Activated CD4-positive, alpha-beta T cell treated with anti-CD3 and anti-CD28 coated beads, Interleukin-2, amount 10 ng/mL, durations not matched to agents 7 days and 5 days (primary cell): Measurements from ENCODE around the gene OR2M2. TPM values are rescaled to one million over a fixed set of nuclear protein-coding genes. Genes with fewer than 3 reads are reported as not detected.

Experiments
- CTCF ChIA-PET: fragments of 350-600 bp; sonication (Branson Sonifier 250); formaldehyde crosslinking; loops from one replicate; lab custom pipeline; 2021; ENCODE audit warnings: antibody characterized with exemption; lab: Charles Lee
- POLR2A ChIA-PET: fragments of 350-600 bp; sonication (Branson Sonifier 250); formaldehyde crosslinking; loops from one replicate; lab custom pipeline; 2021; ENCODE audit warnings: antibody characterized with exemption; lab: Charles Lee
- DNase-seq: peaks from one replicate; pipeline ENCODE4 v3.0.0-alpha.2; 2020
- H3K27ac Mint-ChIP-seq: one replicate; pipeline ENCODE4 v1.8.0; 2021; ENCODE audit warnings: mild to moderate bottlenecking, moderate library complexity, mixed read lengths
- H3K27me3 Mint-ChIP-seq: one replicate; pipeline ENCODE4 v1.8.0; 2021; ENCODE audit warnings: mixed read lengths
- H3K36me3 Mint-ChIP-seq: one replicate; pipeline ENCODE4 v1.8.0; 2021; ENCODE audit warnings: low read depth, mixed read lengths
- H3K4me1 Mint-ChIP-seq: one replicate; pipeline ENCODE4 v1.8.0; 2021; ENCODE audit warnings: mixed read lengths
- H3K4me3 Mint-ChIP-seq: one replicate; pipeline ENCODE4 v1.8.0; 2021; ENCODE audit warnings: mild to moderate bottlenecking, moderate library complexity, mixed read lengths
- H3K9me3 Mint-ChIP-seq: one replicate; pipeline ENCODE4 v1.8.0; 2021; ENCODE audit warnings: mixed read lengths
- total RNA-seq, 2 experiments: library from RNA; stranded (reverse); gene quantifications; one replicate each; pipeline ENCODE4 v1.2.3, GENCODE V29; 2021

OR2M2 gene
- not detected for total RNA-seq

- CTCF ChIA-PET = no interaction called here
- no peak within 1 kb of the TSS for H3K4me3 Mint-ChIP-seq
- no peaks in the 10 kb centered on the region for H3K36me3 Mint-ChIP-seq
- peaks cover 2% of the 10 kb centered on the region for H3K9me3 Mint-ChIP-seq
- H3K4me1 Mint-ChIP-seq = no peaks in the 10 kb centered on the region
- POLR2A ChIA-PET = no interaction called here
- H3K27me3 Mint-ChIP-seq = no peaks in the 10 kb centered on the region
- DNase-seq = no peak
- H3K27ac Mint-ChIP-seq = no peak within 1 kb of the TSS
Observed at GRCh38 chr1:248174521-248174920, at the start of gene OR2M2. Gene OR2M2 (plus strand): TSS chr1:248174821. CDS start chr1:248179986, 5,165 bp downstream.

GRCh38 chr1:248127653-248128052 is 47.0 kb upstream of the OR2M2 start:
- DNase-seq = no peak
- H3K4me3 Mint-ChIP-seq = no peak overlapping the region
- H3K4me1 Mint-ChIP-seq = no peaks in the 10 kb centered on the region
- no peaks in the 10 kb centered on the region for H3K27me3 Mint-ChIP-seq
- H3K36me3 Mint-ChIP-seq = no peaks in the 10 kb centered on the region
- H3K9me3 Mint-ChIP-seq = peaks cover 7% of the 10 kb centered on the region
- CTCF ChIA-PET = no interaction called here
- POLR2A ChIA-PET = no interaction called here
- H3K27ac Mint-ChIP-seq = no peak overlapping the region

GRCh38 chr1:248136811-248137210 is 37.8 kb upstream of the OR2M2 start:
- CTCF ChIA-PET = no interaction called here
- POLR2A ChIA-PET = no interaction called here

DNA sequence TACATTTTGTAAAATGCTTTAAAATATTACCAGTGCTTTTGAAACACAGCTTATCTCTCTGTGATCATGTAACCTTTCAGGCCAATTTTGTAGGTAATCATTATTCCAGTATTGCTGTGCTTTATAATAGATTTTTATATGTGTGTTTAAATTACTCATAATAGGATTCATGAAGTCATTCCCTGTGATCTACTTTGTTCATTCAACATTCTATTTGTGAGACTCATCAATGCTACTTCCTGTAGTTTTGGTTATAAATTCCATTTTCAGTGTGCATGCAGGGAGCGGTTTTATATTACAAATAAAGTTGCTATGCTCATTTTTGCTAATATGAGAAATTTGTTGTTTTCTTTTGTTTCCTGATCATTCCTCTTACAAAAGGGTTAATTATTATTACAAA is 33.8 kb upstream of the OR2M2 start:
- H3K27ac Mint-ChIP-seq = no peak overlapping the region
- H3K9me3 Mint-ChIP-seq = no peaks in the 10 kb centered on the region
- no peaks in the 10 kb centered on the region for H3K4me1 Mint-ChIP-seq
- POLR2A ChIA-PET = no interaction called here
- no peaks in the 10 kb centered on the region for H3K27me3 Mint-ChIP-seq
- CTCF ChIA-PET = no interaction called here
- no peak for DNase-seq
- H3K36me3 Mint-ChIP-seq = no peaks in the 10 kb centered on the region
- no peak overlapping the region for H3K4me3 Mint-ChIP-seq

More at GRCh38 chr1:248136811-248137210, 37.8 kb upstream of the OR2M2 start:
- no peak for DNase-seq
- Mint-ChIP-seq H3K27ac (no peak overlapping the region), H3K27me3 (no peaks in the 10 kb centered on the region), H3K36me3 (no peaks in the 10 kb centered on the region), H3K9me3 (no peaks in the 10 kb centered on the region), H3K4me3 (no peak overlapping the region), H3K4me1 (no peaks in the 10 kb centered on the region)

DNA sequence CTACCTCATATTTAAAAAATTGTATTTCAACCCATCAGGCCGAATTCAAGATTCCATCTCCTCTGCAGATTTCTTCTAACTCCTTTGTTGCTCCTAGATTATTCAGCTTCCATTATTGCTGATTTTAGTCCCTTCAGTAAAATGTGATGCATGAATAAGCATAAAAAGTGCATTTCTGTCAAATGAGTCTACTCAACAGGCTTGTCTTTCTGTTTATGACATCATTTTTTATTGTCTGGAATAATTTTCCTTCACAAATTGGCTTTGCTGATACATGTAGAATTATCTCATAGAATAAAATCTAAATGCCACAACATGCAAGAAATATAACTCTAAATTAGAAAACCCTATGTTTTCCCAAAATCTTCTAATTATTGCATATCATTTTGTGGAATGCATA is 31.3 kb upstream of the OR2M2 start:
- H3K4me1 Mint-ChIP-seq = no peaks in the 10 kb centered on the region
- no peak overlapping the region for H3K4me3 Mint-ChIP-seq
- ChIA-PET POLR2A (no interaction called here), CTCF (no interaction called here)
- no peaks in the 10 kb centered on the region for H3K27me3 Mint-ChIP-seq
- peaks cover 11% of the 10 kb centered on the region for H3K9me3 Mint-ChIP-seq
- H3K27ac Mint-ChIP-seq = no peak overlapping the region
- DNase-seq = no peak
- no peaks in the 10 kb centered on the region for H3K36me3 Mint-ChIP-seq

- no peak within 1 kb of the TSS for H3K27ac Mint-ChIP-seq
- no peak for DNase-seq
- H3K9me3 Mint-ChIP-seq = peaks cover 14% of the 10 kb centered on the region
- POLR2A ChIA-PET = no interaction called here
- H3K4me3 Mint-ChIP-seq = no peak within 1 kb of the TSS
- CTCF ChIA-PET = no interaction called here
- H3K4me1 Mint-ChIP-seq = no peaks in the 10 kb centered on the region
- H3K36me3 Mint-ChIP-seq = no peaks in the 10 kb centered on the region
- H3K27me3 Mint-ChIP-seq = no peaks in the 10 kb centered on the region
Observed at GRCh38 chr1:248144513-248145198, 30.0 kb upstream of the OR2M2 start, which contains the start of gene OR2M5. Gene OR2M5 (plus strand): TSS chr1:248145148. CDS start chr1:248145148, 0 bp downstream.

- Mint-ChIP-seq H3K27ac (no peak overlapping the region), H3K9me3 (peaks cover 8% of the 10 kb centered on the region), H3K4me3 (no peak overlapping the region), H3K36me3 (no peaks in the 10 kb centered on the region), H3K4me1 (no peaks in the 10 kb centered on the region), H3K27me3 (no peaks in the 10 kb centered on the region)
- DNase-seq = no peak
- ChIA-PET CTCF (no interaction called here), POLR2A (no interaction called here)
Observed at GRCh38 chr1:248152056-248152827, 22.4 kb upstream of the OR2M2 start.

DNA sequence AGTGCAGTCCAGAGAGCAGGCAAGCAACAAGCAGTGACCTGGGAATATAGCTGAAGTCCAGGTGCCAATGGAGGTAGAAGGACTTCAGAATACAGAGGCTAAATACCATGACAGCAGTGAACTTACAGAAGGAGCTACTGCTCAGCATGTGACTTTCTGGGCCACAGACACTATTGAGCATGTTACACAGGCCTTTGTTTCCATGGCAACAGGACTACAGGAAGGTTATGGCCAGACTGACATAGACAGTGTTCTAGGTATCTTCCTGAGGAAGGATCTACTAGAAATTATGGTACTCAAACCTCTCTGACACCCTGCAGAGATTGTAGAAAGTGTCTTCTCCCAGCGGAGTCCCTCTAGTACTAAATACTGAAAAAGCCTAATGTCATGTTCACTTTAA is 18.7 kb upstream of the OR2M2 start:
- CTCF ChIA-PET = no interaction called here
- POLR2A ChIA-PET = no interaction called here

DNA sequence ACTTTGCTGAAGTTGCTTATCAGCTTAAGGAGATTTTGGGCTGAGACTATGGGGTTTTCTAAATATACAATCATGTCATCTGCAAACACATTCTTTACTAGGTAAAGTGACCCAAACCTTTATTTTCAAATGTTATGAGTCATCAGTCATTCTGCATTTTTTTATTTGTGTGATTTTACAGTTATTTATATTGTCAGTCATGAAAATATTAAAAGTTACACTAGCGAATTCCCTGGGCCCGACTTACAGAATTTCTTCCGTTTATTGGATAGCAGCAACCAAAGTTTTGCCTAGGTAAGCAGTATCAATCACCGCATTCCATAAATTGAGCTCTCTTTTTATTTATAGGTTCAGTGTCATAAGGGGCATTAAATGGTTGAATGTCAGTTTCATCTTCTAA is 15.9 kb upstream of the OR2M2 start:
- CTCF ChIA-PET = no interaction called here
- Mint-ChIP-seq H3K27ac (no peak overlapping the region), H3K36me3 (no peaks in the 10 kb centered on the region), H3K9me3 (no peaks in the 10 kb centered on the region), H3K4me3 (no peak overlapping the region), H3K4me1 (no peaks in the 10 kb centered on the region), H3K27me3 (no peaks in the 10 kb centered on the region)
- DNase-seq = no peak
- POLR2A ChIA-PET = no interaction called here

More for the DNA sequence above, 18.7 kb upstream of the OR2M2 start:
- Mint-ChIP-seq H3K4me3 (no peak overlapping the region), H3K27ac (no peak overlapping the region), H3K36me3 (no peaks in the 10 kb centered on the region), H3K27me3 (no peaks in the 10 kb centered on the region), H3K9me3 (no peaks in the 10 kb centered on the region), H3K4me1 (no peaks in the 10 kb centered on the region)
- no peak for DNase-seq

DNA sequence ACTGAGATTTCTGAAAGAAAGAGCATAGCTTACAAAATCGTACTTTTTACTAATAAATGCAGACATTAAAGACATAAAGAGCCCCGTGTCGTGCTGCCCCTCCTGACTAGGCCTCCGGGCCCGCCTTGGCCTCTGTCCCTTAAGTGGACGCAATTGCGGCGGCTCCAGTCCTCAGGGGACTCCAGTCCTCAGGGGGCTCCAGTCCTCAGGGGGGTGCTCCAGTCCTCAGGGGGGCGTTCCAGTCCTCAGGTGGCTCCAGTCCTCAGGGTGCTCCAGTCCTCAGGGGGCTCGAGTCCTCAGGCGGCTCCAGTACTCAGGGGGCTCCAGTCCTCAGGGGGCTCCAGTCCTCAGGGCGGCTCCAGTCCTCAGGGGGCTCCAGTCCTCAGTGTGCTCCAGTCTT is 10.6 kb upstream of the OR2M2 start:
- Mint-ChIP-seq H3K4me1 (no peaks in the 10 kb centered on the region), H3K4me3 (no peak overlapping the region), H3K27ac (no peak overlapping the region), H3K36me3 (no peaks in the 10 kb centered on the region), H3K9me3 (peaks cover 5% of the 10 kb centered on the region), H3K27me3 (no peaks in the 10 kb centered on the region)
- ChIA-PET CTCF (no interaction called here), POLR2A (no interaction called here)
- no peak for DNase-seq

DNA sequence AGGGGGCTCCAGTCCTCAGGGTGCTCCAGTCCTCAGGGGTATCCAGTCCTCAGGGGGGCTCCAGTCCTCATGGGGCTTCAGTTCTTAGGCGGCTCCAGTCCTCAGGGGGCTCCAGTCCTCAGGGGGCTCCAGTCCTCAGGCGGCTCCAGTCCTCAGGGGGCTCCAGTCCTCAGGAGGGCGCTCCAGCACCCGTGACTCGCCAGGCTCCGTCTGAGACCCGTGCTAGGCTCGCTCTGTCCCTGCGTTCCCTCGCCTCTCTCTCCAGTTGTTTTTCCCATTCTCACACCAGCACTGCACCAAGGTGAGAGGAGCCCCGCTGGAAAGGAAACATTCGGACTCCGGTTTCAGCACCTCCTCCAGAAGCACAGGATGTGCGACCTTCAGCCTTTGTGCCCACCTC is 9.4 kb upstream of the OR2M2 start:
- no peaks in the 10 kb centered on the region for H3K36me3 Mint-ChIP-seq
- CTCF ChIA-PET = no interaction called here
- no peak overlapping the region for H3K4me3 Mint-ChIP-seq
- H3K27me3 Mint-ChIP-seq = no peaks in the 10 kb centered on the region
- POLR2A ChIA-PET = no interaction called here
- no peak for DNase-seq
- peaks cover 5% of the 10 kb centered on the region for H3K9me3 Mint-ChIP-seq
- H3K27ac Mint-ChIP-seq = no peak overlapping the region
- H3K4me1 Mint-ChIP-seq = no peaks in the 10 kb centered on the region

DNA sequence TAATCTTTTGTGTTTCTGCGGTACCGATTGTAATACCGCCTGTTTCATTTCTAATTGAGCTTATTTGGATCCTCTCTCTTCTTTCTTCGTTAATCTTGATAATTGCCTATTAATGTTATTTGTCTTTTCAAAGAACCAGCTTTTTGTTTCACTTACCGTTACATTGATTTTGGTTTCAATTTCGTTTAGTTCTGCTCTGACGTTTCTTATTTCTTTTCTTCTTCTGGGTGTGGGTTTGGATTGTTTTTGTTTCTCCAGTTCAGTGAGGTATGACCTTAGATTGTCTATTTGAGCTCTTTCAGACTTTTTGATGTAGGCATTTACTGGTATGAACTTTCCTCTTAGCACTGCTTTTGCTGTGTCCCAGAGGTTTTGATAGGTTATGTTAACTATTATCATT is 9.4 kb downstream of the OR2M2 start:
- POLR2A ChIA-PET = no interaction called here
- no peaks in the 10 kb centered on the region for H3K27me3 Mint-ChIP-seq
- H3K4me3 Mint-ChIP-seq = no peak overlapping the region

GRCh38 chr1:248187363-248187762 is 12.7 kb downstream of the OR2M2 start:
- H3K9me3 Mint-ChIP-seq = no peaks in the 10 kb centered on the region
- no peak overlapping the region for H3K27ac Mint-ChIP-seq
- H3K36me3 Mint-ChIP-seq = no peaks in the 10 kb centered on the region
- CTCF ChIA-PET = no interaction called here
- no peak for DNase-seq
- POLR2A ChIA-PET = no interaction called here
- H3K4me3 Mint-ChIP-seq = no peak overlapping the region
- no peaks in the 10 kb centered on the region for H3K27me3 Mint-ChIP-seq
- H3K4me1 Mint-ChIP-seq = no peaks in the 10 kb centered on the region

More for the DNA sequence above, 9.4 kb downstream of the OR2M2 start:
- Mint-ChIP-seq H3K36me3 (no peaks in the 10 kb centered on the region), H3K27ac (no peak overlapping the region), H3K4me1 (no peaks in the 10 kb centered on the region), H3K9me3 (peaks cover 3% of the 10 kb centered on the region)
- CTCF ChIA-PET = no interaction called here
- no peak for DNase-seq
